ENCODE measurements around the gene ENG. TPM values are rescaled to one million over a fixed set of nuclear protein-coding genes. Genes with fewer than 3 reads are reported as not detected.
A peak's percentile ranks its signal among the peaks of the same experiment; 100 is the strongest.

Gene ENG
- total RNA-seq, 3 donors from 2014 or later (not counting 1 experiment from before 2014, with no cell fraction given) = 8.5 to 13.6 (median 12.3) TPM

DNA sequence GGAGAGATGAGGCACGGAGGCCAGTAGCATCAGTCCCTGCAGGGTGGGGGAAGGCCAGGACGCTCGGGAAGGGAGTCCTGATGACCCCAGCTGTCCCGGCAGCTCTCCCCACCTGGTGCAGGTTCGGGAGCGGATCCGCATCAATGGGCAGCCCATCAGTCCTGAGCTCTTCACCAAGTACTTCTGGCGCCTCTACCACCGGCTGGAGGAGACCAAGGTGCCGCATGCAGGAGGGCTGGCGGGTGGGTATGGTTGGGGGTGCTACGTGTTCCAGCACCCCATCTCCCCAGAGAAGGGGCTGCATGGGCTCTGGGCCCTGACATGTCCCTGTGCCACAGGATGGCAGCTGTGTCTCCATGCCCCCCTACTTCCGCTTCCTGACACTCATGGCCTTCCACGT, 47.6 kb downstream of the ENG start:
- H3K4me1 ChIP-seq (ENCODE audit: control insufficient read depth, insufficient read depth, low read length) = peaks cover 26% of the 10 kb centered on the region
- no peak overlapping the region for H3K27ac ChIP-seq (ENCODE audit: low read length)
- Mint-ChIP-seq H3K9me3 (no peaks in the 10 kb centered on the region), H3K36me3 (no peaks in the 10 kb centered on the region), H3K27ac (no peak overlapping the region), H3K4me3 (no peak overlapping the region), H3K27me3 (ENCODE audit: low read depth in 2 of 2) (no peaks in the 10 kb centered on the region), H3K4me1 (peaks cover 14 to 26% of the 10 kb centered on the region in 2 donors)
- DNase-seq (no peak), ATAC-seq (no peak)
- no peak overlapping the region for H3K4me3 ChIP-seq (ENCODE audit: low read length)
- H3K9me3 ChIP-seq (ENCODE audit: control insufficient read depth, insufficient read depth, low read length) = no peaks in the 10 kb centered on the region
- intact Hi-C loops (cut with micrococcal nuclease) = no loop called here
- H3K36me3 ChIP-seq (ENCODE audit: control insufficient read depth, insufficient read depth, low read length) = peaks cover 30% of the 10 kb centered on the region
- no peaks in the 10 kb centered on the region for H3K27me3 ChIP-seq (ENCODE audit: control insufficient read depth, insufficient read depth, low read length)
- WGBS (ENCODE audit: insufficient coverage) = 93% methylated on average over 14 of the region's 14 CpGs
- TF ChIP-seq, protein P1, sequence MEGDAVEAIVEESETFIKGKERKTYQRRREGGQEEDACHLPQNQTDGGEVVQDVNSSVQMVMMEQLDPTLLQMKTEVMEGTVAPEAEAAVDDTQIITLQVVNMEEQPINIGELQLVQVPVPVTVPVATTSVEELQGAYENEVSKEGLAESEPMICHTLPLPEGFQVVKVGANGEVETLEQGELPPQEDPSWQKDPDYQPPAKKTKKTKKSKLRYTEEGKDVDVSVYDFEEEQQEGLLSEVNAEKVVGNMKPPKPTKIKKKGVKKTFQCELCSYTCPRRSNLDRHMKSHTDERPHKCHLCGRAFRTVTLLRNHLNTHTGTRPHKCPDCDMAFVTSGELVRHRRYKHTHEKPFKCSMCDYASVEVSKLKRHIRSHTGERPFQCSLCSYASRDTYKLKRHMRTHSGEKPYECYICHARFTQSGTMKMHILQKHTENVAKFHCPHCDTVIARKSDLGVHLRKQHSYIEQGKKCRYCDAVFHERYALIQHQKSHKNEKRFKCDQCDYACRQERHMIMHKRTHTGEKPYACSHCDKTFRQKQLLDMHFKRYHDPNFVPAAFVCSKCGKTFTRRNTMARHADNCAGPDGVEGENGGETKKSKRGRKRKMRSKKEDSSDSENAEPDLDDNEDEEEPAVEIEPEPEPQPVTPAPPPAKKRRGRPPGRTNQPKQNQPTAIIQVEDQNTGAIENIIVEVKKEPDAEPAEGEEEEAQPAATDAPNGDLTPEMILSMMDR (IDR thresholded peaks at IDR 0.05) = no peak

- Mint-ChIP-seq H3K27ac (peak overlapping the region in 1 of 2 donors; percentile 36), H3K4me3 (no peak overlapping the region), H3K27me3 (ENCODE audit: low read depth in 2 of 2) (no peaks in the 10 kb centered on the region), H3K4me1 (peaks cover 16 to 28% of the 10 kb centered on the region in 2 donors), H3K9me3 (no peaks in the 10 kb centered on the region), H3K36me3 (no peaks in the 10 kb centered on the region)
- 85% methylated on average over 8 of the region's 8 CpGs for WGBS (ENCODE audit: insufficient coverage)
- no peak for ATAC-seq
- Histone ChIP-seq H3K4me3 (ENCODE audit: low read length) (no peak overlapping the region), H3K36me3 (ENCODE audit: control insufficient read depth, insufficient read depth, low read length) (peaks cover 28% of the 10 kb centered on the region), H3K4me1 (ENCODE audit: control insufficient read depth, insufficient read depth, low read length) (peaks cover 29% of the 10 kb centered on the region), H3K9me3 (ENCODE audit: control insufficient read depth, insufficient read depth, low read length) (no peaks in the 10 kb centered on the region), H3K27ac (ENCODE audit: low read length) (no peak overlapping the region), H3K27me3 (ENCODE audit: control insufficient read depth, insufficient read depth, low read length) (no peaks in the 10 kb centered on the region)
- peak in 1 of 2 donors; percentile 53 for DNase-seq
- intact Hi-C loops (cut with micrococcal nuclease) = no loop called here
- TF ChIP-seq, protein P1 (IDR thresholded peaks at IDR 0.05) = no peak
Observed at GRCh38 chr9:127805620-127806019, 48.8 kb downstream of the ENG start.

- 41% methylated on average over 16 of the region's 18 CpGs for WGBS (ENCODE audit: insufficient coverage)
- ATAC-seq = no peak
Observed at GRCh38 chr9:127803507-127804352, 50.7 kb downstream of the ENG start.

More at GRCh38 chr9:127803507-127804352, 50.7 kb downstream of the ENG start:
- Mint-ChIP-seq H3K9me3 (no peaks in the 10 kb centered on the region), H3K27me3 (ENCODE audit: low read depth in 2 of 2) (no peaks in the 10 kb centered on the region), H3K27ac (peak overlapping the region; percentile 84 to 94), H3K4me3 (peak overlapping the region; percentile 91), H3K36me3 (no peaks in the 10 kb centered on the region), H3K4me1 (peaks cover 16 to 28% of the 10 kb centered on the region in 2 donors)
- Histone ChIP-seq H3K36me3 (ENCODE audit: control insufficient read depth, insufficient read depth, low read length) (peaks cover 15% of the 10 kb centered on the region), H3K27me3 (ENCODE audit: control insufficient read depth, insufficient read depth, low read length) (no peaks in the 10 kb centered on the region), H3K9me3 (ENCODE audit: control insufficient read depth, insufficient read depth, low read length) (no peaks in the 10 kb centered on the region), H3K4me3 (ENCODE audit: low read length) (peak overlapping the region; percentile 97), H3K4me1 (ENCODE audit: control insufficient read depth, insufficient read depth, low read length) (peaks cover 25% of the 10 kb centered on the region), H3K27ac (ENCODE audit: low read length) (peak overlapping the region; percentile 90)
- DNase-seq = peak in 1 of 2 donors; percentile 46
- intact Hi-C loops (cut with micrococcal nuclease) = loop anchor here (2.0 to 5.0 kb wide), 4 partner anchors 19 to 115 kb away; no protein-coding TSS in a partner anchor
- TF ChIP-seq, protein P1 (IDR thresholded peaks at IDR 0.05) = no peak

All from natural killer cell (primary cell).